Measurements from ENCODE around the gene SLC2A8.

The SLC2A8 gene

GRCh38 chr9:127386981-127387380 is 10.0 kb upstream of the SLC2A8 start:
- H2BK15ac ChIP-seq (ENCODE audit: low read length), result no peak overlapping the region
- no peak overlapping the region for H3K4me2 ChIP-seq (ENCODE audit: insufficient read depth, low read length, poor library complexity, severe bottlenecking)
- WGBS, 2 donors (ENCODE audit: extremely low coverage in 2 of 2, insufficient read length in 2 of 2, insufficient replicate concordance in 1 of 2), result no CpG with 5 or more reads among the region's 10 CpGs
- no peak overlapping the region for H2BK5ac ChIP-seq (ENCODE audit: low read length)
- H3K4me1 ChIP-seq (ENCODE audit: control insufficient read depth in 2 of 2, insufficient read depth in 1 of 2, low read depth in 1 of 2, low read length in 2 of 2), result peaks cover 0 to 26% of the 10 kb centered on the region in 2 donors
- no peak overlapping the region for H4K91ac ChIP-seq (ENCODE audit: low read depth, low read length, poor library complexity)
- no peak overlapping the region for H3K14ac ChIP-seq (ENCODE audit: low read length)
- H2AFZ ChIP-seq (ENCODE audit: low read length), result no peak overlapping the region
- H3K4me3 ChIP-seq (ENCODE audit: low read length in 2 of 2), result no peak overlapping the region
- no peaks in the 10 kb centered on the region for H3K36me3 ChIP-seq (replicated peaks in 1 of 2; ENCODE audit: control insufficient read depth in 2 of 2, insufficient read depth in 2 of 2, low read length in 2 of 2)
- H3K9me3 ChIP-seq (replicated peaks in 1 of 2; ENCODE audit: control insufficient read depth in 2 of 2, insufficient read depth in 1 of 2, low read depth in 1 of 2, low read length in 2 of 2), result no peaks in the 10 kb centered on the region
- no peaks in the 10 kb centered on the region for H3K27me3 ChIP-seq (ENCODE audit: control insufficient read depth in 3 of 3, insufficient read depth in 3 of 3, low read depth in 1 of 3, low read length in 3 of 3)
- H2BK12ac ChIP-seq (ENCODE audit: low read length), result no peak overlapping the region
- no peak overlapping the region for H3K18ac ChIP-seq (ENCODE audit: low read length)
- no peak overlapping the region for H3K23ac ChIP-seq (ENCODE audit: low read depth, low read length, poor library complexity)
- no peak overlapping the region for H2AK5ac ChIP-seq (ENCODE audit: low read depth, low read length)
- H3K27ac ChIP-seq (replicated peaks; ENCODE audit: low read length), result no peak overlapping the region
- H2BK120ac ChIP-seq (ENCODE audit: low read depth, low read length), result no peak overlapping the region
- no peaks in the 10 kb centered on the region for H3K79me1 ChIP-seq (ENCODE audit: low read depth, low read length)
- no peak overlapping the region for H4K8ac ChIP-seq (ENCODE audit: low read depth, low read length)
- no peak overlapping the region for H3K4ac ChIP-seq (ENCODE audit: low read length)
- H3K9ac ChIP-seq (ENCODE audit: low read depth, low read length, poor library complexity), result peak overlapping the region; percentile 24
- no peak for DNase-seq (ENCODE audit: low spot score)

- Histone ChIP-seq H3K4me1 (ENCODE audit: control insufficient read depth in 2 of 2, insufficient read depth in 1 of 2, low read depth in 1 of 2, low read length in 2 of 2) (peaks cover 0 to 26% of the 10 kb centered on the region in 2 donors), H3K4me3 (ENCODE audit: low read length in 2 of 2) (peak overlapping the region in 1 of 2 donors; percentile 0), H3K27me3 (ENCODE audit: control insufficient read depth in 3 of 3, insufficient read depth in 3 of 3, low read depth in 1 of 3, low read length in 3 of 3) (no peaks in the 10 kb centered on the region), H3K9ac (ENCODE audit: low read depth, low read length, poor library complexity) (no peak overlapping the region), H2AK5ac (ENCODE audit: low read depth, low read length) (no peak overlapping the region), H3K79me1 (ENCODE audit: low read depth, low read length) (no peaks in the 10 kb centered on the region), H3K36me3 (replicated peaks in 1 of 2; ENCODE audit: control insufficient read depth in 2 of 2, insufficient read depth in 2 of 2, low read length in 2 of 2) (no peaks in the 10 kb centered on the region), H3K18ac (ENCODE audit: low read length) (no peak overlapping the region), H2BK5ac (ENCODE audit: low read length) (no peak overlapping the region), H3K14ac (ENCODE audit: low read length) (no peak overlapping the region), H2BK120ac (ENCODE audit: low read depth, low read length) (no peak overlapping the region), H3K9me3 (replicated peaks in 1 of 2; ENCODE audit: control insufficient read depth in 2 of 2, insufficient read depth in 1 of 2, low read depth in 1 of 2, low read length in 2 of 2) (no peaks in the 10 kb centered on the region), H2AFZ (ENCODE audit: low read length) (peak overlapping the region; percentile 3), H4K8ac (ENCODE audit: low read depth, low read length) (no peak overlapping the region), H4K91ac (ENCODE audit: low read depth, low read length, poor library complexity) (no peak overlapping the region), H3K23ac (ENCODE audit: low read depth, low read length, poor library complexity) (no peak overlapping the region), H2BK12ac (ENCODE audit: low read length) (no peak overlapping the region), H3K27ac (replicated peaks; ENCODE audit: low read length) (no peak overlapping the region), H3K4ac (ENCODE audit: low read length) (no peak overlapping the region), H3K4me2 (ENCODE audit: insufficient read depth, low read length, poor library complexity, severe bottlenecking) (no peak overlapping the region), H2BK15ac (ENCODE audit: low read length) (no peak overlapping the region)
- DNase-seq (ENCODE audit: low spot score), result no peak
- WGBS, 2 donors (ENCODE audit: extremely low coverage in 2 of 2, insufficient read length in 2 of 2, insufficient replicate concordance in 1 of 2), result no CpG with 5 or more reads among the region's 10 CpGs
Observed at GRCh38 chr9:127388037-127388855, 8.7 kb upstream of the SLC2A8 start.

GRCh38 chr9:127388856-127389238 is 8.1 kb upstream of the SLC2A8 start:
- Histone ChIP-seq H3K14ac (ENCODE audit: low read length) (no peak overlapping the region), H2BK5ac (ENCODE audit: low read length) (no peak overlapping the region), H3K4me1 (ENCODE audit: control insufficient read depth in 2 of 2, insufficient read depth in 1 of 2, low read depth in 1 of 2, low read length in 2 of 2) (peaks cover 0 to 26% of the 10 kb centered on the region in 2 donors), H3K27me3 (ENCODE audit: control insufficient read depth in 3 of 3, insufficient read depth in 3 of 3, low read depth in 1 of 3, low read length in 3 of 3) (no peaks in the 10 kb centered on the region), H4K8ac (ENCODE audit: low read depth, low read length) (no peak overlapping the region), H3K36me3 (replicated peaks in 1 of 2; ENCODE audit: control insufficient read depth in 2 of 2, insufficient read depth in 2 of 2, low read length in 2 of 2) (no peaks in the 10 kb centered on the region), H2BK15ac (ENCODE audit: low read length) (no peak overlapping the region), H3K18ac (ENCODE audit: low read length) (no peak overlapping the region), H3K79me1 (ENCODE audit: low read depth, low read length) (no peaks in the 10 kb centered on the region), H2AK5ac (ENCODE audit: low read depth, low read length) (no peak overlapping the region), H3K4ac (ENCODE audit: low read length) (no peak overlapping the region), H4K91ac (ENCODE audit: low read depth, low read length, poor library complexity) (no peak overlapping the region), H3K23ac (ENCODE audit: low read depth, low read length, poor library complexity) (no peak overlapping the region), H3K9me3 (replicated peaks in 1 of 2; ENCODE audit: control insufficient read depth in 2 of 2, insufficient read depth in 1 of 2, low read depth in 1 of 2, low read length in 2 of 2) (no peaks in the 10 kb centered on the region), H3K9ac (ENCODE audit: low read depth, low read length, poor library complexity) (no peak overlapping the region), H3K4me3 (ENCODE audit: low read length in 2 of 2) (peak overlapping the region in 1 of 2 donors; percentile 0), H2AFZ (ENCODE audit: low read length) (peak overlapping the region; percentile 3), H3K27ac (replicated peaks; ENCODE audit: low read length) (no peak overlapping the region), H3K4me2 (ENCODE audit: insufficient read depth, low read length, poor library complexity, severe bottlenecking) (no peak overlapping the region), H2BK12ac (ENCODE audit: low read length) (no peak overlapping the region), H2BK120ac (ENCODE audit: low read depth, low read length) (no peak overlapping the region)
- DNase-seq (ENCODE audit: low spot score), result no peak
- no CpG with 5 or more reads among the region's 6 CpGs for WGBS, 2 donors (ENCODE audit: extremely low coverage in 2 of 2, insufficient read length in 2 of 2, insufficient replicate concordance in 1 of 2)

- peaks cover 0 to 26% of the 10 kb centered on the region in 2 donors for H3K4me1 ChIP-seq (ENCODE audit: control insufficient read depth in 2 of 2, insufficient read depth in 1 of 2, low read depth in 1 of 2, low read length in 2 of 2)
- H3K18ac ChIP-seq (ENCODE audit: low read length), result no peak overlapping the region
- H3K4me2 ChIP-seq (ENCODE audit: insufficient read depth, low read length, poor library complexity, severe bottlenecking), result no peak overlapping the region
- H3K9me3 ChIP-seq (replicated peaks in 1 of 2; ENCODE audit: control insufficient read depth in 2 of 2, insufficient read depth in 1 of 2, low read depth in 1 of 2, low read length in 2 of 2), result no peaks in the 10 kb centered on the region
- H3K27me3 ChIP-seq (ENCODE audit: control insufficient read depth in 3 of 3, insufficient read depth in 3 of 3, low read depth in 1 of 3, low read length in 3 of 3), result no peaks in the 10 kb centered on the region
- no peak overlapping the region for H3K14ac ChIP-seq (ENCODE audit: low read length)
- H2BK5ac ChIP-seq (ENCODE audit: low read length), result no peak overlapping the region
- H4K91ac ChIP-seq (ENCODE audit: low read depth, low read length, poor library complexity), result no peak overlapping the region
- WGBS, 2 donors (ENCODE audit: extremely low coverage in 2 of 2, insufficient read length in 2 of 2, insufficient replicate concordance in 1 of 2), result no CpG with 5 or more reads among the region's 4 CpGs
- H3K23ac ChIP-seq (ENCODE audit: low read depth, low read length, poor library complexity), result no peak overlapping the region
- no peaks in the 10 kb centered on the region for H3K79me1 ChIP-seq (ENCODE audit: low read depth, low read length)
- no peak overlapping the region for H2AK5ac ChIP-seq (ENCODE audit: low read depth, low read length)
- DNase-seq (ENCODE audit: low spot score), result no peak
- H2BK12ac ChIP-seq (ENCODE audit: low read length), result no peak overlapping the region
- no peak overlapping the region for H3K4ac ChIP-seq (ENCODE audit: low read length)
- no peak overlapping the region for H3K4me3 ChIP-seq (ENCODE audit: low read length in 2 of 2)
- H3K36me3 ChIP-seq (replicated peaks in 1 of 2; ENCODE audit: control insufficient read depth in 2 of 2, insufficient read depth in 2 of 2, low read length in 2 of 2), result no peaks in the 10 kb centered on the region
- H2BK15ac ChIP-seq (ENCODE audit: low read length), result no peak overlapping the region
- no peak overlapping the region for H2BK120ac ChIP-seq (ENCODE audit: low read depth, low read length)
- no peak overlapping the region for H3K9ac ChIP-seq (ENCODE audit: low read depth, low read length, poor library complexity)
- H4K8ac ChIP-seq (ENCODE audit: low read depth, low read length), result no peak overlapping the region
- no peak overlapping the region for H3K27ac ChIP-seq (replicated peaks; ENCODE audit: low read length)
- H2AFZ ChIP-seq (ENCODE audit: low read length), result no peak overlapping the region
Observed at GRCh38 chr9:127389381-127390247, 7.4 kb upstream of the SLC2A8 start.
